VCaP (cell line): Measurements from ENCODE around the gene CBX7.
"Not testable (repeated sequence)": the region's sequence is repeated elsewhere in the genome, so short reads cannot be mapped to it uniquely, and the experiment has no call there.

ENCODE experiments used
- H3K27ac ChIP-seq: fragments of 450-650 bp; 2 replicates; pipeline ENCODE4 v1.5.1; 2017
- TF ChIP-seq, protein P1 (sequence below): fragments of 450-650 bp; conservative IDR thresholded peaks from 2 replicates; pipeline ENCODE4 v1.5.1; 2017; ENCODE audit warnings: mild to moderate bottlenecking, moderate library complexity

CBX7 gene

DNA sequence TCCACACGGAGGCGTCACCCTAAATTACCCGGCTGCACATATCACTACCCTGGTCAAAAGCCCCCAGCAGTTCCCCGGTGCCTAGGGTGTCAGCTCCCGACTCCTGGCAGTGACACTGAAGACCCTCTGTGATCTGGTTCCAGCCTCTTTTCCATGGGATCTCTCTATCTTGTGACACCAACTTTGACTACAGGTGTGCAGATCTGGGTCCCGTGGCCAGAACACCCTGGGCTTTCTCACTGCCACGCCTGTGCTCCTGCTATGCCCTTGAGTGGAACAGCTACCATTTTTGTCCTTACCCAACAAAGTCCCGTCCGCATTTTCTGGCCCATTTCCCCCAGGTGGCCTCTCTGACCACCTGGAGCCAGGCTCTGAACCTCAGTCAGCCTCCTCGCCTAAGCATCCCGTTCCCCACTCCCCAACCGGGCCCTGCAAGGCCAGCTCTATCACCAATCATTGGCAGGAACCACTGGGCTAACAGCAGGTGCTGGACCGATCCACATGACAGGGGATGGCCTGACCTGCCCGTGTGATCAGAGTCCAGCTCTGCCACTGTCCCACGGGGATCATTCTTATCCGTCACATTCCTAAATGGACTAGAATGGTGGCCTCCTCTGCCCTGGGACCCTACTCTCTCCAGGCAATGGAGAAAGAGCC is 20.7 kb upstream of the CBX7 start:
- H3K27ac ChIP-seq, result no peak overlapping the region
- TF ChIP-seq, protein P1, sequence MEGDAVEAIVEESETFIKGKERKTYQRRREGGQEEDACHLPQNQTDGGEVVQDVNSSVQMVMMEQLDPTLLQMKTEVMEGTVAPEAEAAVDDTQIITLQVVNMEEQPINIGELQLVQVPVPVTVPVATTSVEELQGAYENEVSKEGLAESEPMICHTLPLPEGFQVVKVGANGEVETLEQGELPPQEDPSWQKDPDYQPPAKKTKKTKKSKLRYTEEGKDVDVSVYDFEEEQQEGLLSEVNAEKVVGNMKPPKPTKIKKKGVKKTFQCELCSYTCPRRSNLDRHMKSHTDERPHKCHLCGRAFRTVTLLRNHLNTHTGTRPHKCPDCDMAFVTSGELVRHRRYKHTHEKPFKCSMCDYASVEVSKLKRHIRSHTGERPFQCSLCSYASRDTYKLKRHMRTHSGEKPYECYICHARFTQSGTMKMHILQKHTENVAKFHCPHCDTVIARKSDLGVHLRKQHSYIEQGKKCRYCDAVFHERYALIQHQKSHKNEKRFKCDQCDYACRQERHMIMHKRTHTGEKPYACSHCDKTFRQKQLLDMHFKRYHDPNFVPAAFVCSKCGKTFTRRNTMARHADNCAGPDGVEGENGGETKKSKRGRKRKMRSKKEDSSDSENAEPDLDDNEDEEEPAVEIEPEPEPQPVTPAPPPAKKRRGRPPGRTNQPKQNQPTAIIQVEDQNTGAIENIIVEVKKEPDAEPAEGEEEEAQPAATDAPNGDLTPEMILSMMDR, result no peak

DNA sequence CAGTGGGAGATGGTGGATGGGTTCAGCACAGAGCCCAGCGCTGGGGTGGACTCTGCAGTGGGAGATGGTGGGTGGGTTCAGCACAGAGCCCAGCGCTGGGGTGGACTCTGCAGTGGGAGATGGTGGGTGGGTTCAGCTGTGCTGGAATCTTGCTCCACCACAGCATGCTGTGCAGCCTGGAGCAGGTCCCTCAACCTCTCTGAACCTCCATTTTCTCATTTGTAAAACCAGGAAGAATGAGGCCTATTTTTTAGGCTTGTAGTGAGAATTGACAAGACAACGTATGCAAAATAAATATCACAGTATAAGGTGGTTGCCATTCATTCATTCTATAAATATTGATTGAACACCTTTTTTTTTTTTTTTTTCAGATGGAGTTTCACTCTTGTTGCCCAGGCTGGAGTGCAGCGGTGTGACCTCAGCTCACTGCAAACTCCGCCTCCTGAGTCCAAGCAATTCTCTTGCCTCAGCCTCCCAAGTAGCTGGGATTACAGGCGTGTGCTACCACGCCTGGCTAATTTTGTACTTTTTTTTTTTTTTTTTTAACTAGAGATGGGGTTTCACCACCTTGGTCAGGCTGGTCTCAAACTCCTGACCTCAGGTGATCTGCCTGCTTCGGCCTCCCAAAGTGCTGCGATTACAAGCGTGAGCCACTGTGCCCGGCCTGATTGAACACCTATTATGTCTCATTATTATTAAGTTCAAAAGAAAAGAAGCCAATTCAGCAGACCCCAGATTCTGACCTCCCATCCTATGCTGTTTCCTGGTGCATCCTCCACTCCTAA is 20.0 kb upstream of the CBX7 start:
- not testable (repeated sequence) for H3K27ac ChIP-seq

DNA sequence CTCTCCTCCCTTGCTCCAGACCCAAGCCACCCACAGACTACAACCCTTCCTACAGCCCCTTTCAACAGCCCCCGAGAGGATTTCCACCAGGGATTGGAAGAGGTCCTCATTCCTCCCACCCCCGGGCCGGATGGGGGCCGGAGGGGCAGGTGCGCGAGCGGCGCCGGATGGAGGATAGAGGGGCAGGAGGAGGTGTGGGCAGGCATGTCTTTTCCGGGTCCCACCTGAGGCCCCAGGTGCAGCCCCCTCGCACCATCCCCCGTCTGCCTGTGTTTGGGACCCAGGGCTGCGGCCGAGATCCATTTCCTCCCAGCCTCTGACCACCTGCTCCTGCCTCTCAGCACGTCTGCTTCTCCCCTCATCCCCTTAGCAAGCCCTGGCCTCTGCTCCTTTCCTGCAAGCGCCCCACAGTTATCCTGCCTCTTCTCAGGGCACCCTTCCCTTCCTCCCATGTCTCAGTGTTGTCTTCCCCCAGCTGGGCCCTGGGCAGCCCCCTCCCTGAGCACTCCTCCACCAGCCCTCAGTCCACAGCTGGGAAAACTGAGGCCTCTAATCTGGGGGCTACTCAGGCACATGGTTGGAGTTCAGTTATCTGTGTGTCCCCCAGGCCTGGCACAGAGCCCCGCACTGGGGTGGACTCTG is 19.3 kb upstream of the CBX7 start:
- H3K27ac ChIP-seq, result no peak overlapping the region
- TF ChIP-seq, protein P1, result no peak

DNA sequence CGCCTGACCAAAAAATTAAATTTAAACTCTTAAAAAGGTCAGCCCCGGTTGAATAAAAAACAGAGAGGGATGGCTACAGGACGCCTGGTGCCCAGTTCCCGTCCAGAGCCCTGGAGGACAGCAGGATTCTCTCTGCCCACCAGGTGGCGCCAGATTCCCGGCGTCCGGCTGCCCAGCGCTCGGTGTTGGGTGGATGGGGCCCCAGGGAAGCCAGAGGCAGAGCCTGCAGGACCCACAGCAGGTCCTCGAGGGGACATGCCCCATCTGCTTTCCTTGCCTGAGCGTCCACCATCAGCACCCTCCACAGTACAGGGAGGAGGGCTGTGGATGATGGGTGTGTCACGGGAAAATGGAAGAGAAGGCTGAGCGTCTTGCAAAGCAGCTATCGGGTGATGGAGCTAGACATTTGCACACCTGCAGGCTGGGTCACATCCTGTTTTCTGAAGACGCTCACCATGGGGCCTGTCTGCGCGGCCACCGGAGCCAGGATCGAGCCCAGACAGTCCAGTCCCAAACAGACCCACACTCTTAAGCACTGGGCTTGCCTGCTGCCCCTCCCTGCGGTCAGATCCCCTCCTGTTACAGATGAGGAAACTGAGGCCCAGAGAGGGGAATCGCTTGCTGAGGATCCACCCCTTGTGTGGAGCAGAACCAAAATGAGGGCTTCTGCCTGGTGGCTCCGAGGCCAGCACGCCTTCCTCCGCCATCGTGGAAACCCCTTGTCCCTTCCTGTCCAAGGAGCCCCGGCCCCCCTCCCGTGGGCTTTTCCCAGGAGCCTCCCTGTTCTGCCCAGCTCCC is 18.5 kb upstream of the CBX7 start:
- TF ChIP-seq, protein P1, result peak; percentile 96
- H3K27ac ChIP-seq, result no peak overlapping the region

DNA sequence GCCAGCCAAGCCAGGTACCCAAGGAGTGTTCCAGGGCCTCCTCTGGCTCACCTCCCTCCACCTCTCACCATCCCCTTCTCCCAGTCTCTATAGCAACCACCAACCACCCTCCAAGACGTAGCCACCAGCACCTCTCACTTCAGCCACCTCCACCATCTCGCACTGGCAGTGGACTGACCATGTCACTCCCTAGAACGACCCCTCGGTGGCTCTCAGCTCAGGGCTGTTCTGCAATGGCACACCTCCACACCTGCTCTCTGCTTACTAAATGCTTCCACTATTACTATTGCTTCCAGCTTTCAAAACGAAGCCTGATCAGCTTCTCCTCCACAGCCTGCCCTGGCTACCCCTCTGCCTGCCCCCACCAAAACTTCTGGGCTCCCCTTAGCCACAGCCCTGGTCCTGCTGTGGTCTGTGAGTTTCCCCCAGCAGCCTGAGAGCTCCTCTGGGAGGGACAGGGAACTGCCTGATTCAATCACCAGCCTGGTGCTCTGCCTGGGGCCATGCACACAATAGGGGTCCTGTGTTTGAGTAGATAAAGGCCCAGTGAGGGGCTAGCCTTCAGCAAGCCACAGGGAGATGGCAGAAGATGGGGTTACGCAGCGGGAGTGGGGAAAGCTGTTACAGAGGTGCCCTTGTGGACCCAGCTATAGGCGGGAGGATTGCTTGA is 17.5 kb upstream of the CBX7 start:
- TF ChIP-seq, protein P1, result no peak

DNA sequence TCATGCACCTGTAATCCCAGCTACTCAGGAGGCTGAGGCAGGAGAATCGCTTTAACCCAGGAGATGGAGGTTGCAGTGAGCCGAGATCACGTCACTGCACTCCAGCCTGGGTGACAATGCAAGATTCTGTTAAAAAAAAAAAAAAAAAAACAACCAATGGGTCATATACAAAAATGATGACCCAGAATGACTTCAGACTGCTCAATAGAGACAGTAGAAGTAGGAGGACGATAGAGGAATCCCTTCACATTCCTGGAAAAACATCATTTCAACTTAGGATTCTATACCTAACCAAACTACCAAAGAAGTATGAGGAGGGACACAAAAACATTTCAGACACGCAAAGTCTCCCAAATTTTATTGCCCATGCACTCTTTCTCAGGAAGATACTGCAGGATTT is 14.1 kb upstream of the CBX7 start:
- H3K27ac ChIP-seq, result no peak overlapping the region
- TF ChIP-seq, protein P1, result no peak

More for the DNA sequence above, 17.5 kb upstream of the CBX7 start:
- H3K27ac ChIP-seq, result no peak overlapping the region

DNA sequence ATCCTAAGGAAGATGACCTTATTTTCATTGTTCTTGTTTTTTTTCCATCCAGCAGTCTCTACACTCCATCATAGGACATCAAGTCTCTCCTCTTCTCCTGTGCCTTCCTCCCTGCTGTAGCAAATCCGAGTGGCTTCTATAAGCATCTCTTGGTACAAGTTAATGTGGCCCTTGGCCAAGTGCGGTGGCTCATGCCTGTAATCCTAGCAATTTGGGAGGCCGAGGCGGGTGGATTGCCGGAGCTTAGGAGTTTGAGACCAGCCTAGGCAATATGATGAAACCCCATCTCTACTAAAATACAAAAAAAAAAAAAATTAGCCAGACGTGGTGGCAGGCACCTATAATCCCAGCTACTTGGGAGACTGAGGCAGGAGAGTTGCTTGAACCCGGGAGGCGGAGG is 3.6 kb upstream of the CBX7 start:
- not testable (repeated sequence) for H3K27ac ChIP-seq

DNA sequence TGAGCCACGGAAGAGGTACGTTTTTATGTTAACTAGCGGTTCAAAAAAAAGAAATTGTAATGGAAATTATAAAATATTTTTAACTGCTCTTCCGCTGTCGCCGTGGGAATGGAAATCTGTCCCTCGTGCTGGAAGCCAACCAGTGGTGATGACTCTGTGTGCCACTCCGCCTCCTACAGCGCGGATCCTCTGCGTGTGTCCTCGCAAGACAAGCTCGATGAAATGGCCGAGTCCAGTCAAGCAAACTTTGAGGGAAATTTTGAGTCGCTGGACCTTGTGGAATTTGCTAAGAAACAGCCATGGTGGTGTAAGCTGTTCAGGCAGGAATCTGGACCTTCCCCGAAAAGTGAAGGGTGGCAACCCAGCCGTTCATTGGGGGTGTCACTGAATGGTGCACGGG is 2.9 kb upstream of the CBX7 start:
- TF ChIP-seq, protein P1, result no peak
- no peak overlapping the region for H3K27ac ChIP-seq
